HG02870 (cell line): ENCODE measurements around the gene DENND6A.

Experiments
- ATAC-seq: cut with Tn5 transposase; IDR thresholded peaks from one replicate; pipeline ENCODE4 v1.9.1; 2021; ENCODE audit warnings: mild to moderate bottlenecking, moderate library complexity; ENCODE audit not compliant: unreplicated experiment

Gene DENND6A

DNA sequence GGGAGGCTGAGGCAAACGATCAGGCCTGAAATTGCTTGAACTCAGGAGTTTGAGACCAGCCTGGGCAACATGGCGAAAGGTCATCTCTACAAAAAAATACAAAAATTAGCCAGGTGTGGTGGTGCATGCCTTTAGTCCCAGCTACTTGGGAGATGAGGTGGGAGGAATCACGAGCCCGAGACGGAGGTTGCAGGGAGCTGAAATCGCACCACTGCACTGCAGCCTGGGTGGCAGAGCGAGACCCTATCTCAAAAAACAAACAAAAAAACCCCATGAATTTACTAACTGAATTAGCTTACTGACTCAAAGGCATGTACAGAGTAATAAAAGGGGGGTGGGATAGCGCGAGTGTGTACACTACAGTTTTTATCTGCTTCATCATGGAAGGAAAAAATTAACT lies 115.1 kb downstream of the DENND6A start:
- ATAC-seq: no peak

DNA sequence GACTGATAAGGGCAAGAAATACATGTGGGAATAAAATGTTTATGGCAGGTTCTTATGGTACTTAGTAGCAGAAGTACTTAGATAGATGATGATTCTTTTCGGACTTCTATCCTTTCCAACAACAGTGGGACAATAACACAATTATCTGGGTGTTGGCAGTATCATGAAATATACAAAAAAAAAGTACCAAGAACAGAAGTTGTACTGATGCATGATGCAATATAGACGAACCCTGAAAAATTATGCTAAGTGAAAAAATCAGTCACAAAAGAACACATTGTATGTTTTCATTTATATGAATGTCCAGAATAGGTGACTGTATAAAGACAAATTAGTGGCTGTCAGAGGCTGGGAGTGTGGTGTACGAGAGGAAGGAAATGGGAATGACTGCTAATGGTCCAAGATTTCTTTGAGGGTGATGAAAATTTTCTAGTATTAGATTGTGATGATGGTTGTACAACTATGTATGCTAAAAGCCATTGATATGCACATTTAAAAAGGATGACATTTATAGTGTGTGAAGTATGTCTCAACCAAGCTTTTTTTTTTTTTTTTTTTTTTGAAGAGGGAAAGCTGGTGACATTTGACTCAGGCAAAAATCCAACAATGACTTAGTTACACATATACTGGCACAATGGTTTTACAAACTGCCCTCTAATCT lies 116.8 kb downstream of the DENND6A start:
- ATAC-seq: no peak
